ENCODE measurements around the gene OOSP4B. TPM values are rescaled to one million over a fixed set of nuclear protein-coding genes. Genes with fewer than 3 reads are reported as not detected.

The OOSP4B gene
- total and polyA plus RNA-seq, 2 donors (not counting 1 experiment from before 2014, with no cell fraction given): not detected

- Histone ChIP-seq H2AFZ (ENCODE audit: insufficient read depth, low read depth, low read length, poor library complexity, severe bottlenecking) (no peak overlapping the region), H3K4me1 (ENCODE audit: control insufficient read depth in 2 of 2, insufficient read depth in 2 of 2, low read length in 2 of 2) (no peaks in the 10 kb centered on the region), H3K36me3 (replicated peaks in 1 of 2; ENCODE audit: control extremely low read depth in 1 of 2, control insufficient read depth in 1 of 2, extremely low read depth in 1 of 2, insufficient read depth in 2 of 2, low read length in 1 of 2) (no peaks in the 10 kb centered on the region), H3K9ac (ENCODE audit: low read length) (no peak overlapping the region), H3K4me3 (ENCODE audit: control extremely low read depth in 1 of 5, extremely low read depth in 1 of 5, insufficient read depth in 1 of 5, low read depth in 2 of 5, low read length in 4 of 5) (no peak overlapping the region), H4K20me1 (ENCODE audit: control insufficient read depth, insufficient read depth, low read length, poor library complexity, severe bottlenecking) (no peaks in the 10 kb centered on the region), H3K4me2 (replicated peaks; ENCODE audit: low read depth, low read length, poor library complexity, severe bottlenecking) (no peak overlapping the region), H3K27me3 (replicated peaks in 1 of 4; ENCODE audit: control extremely low read depth in 1 of 4, control insufficient read depth in 3 of 4, insufficient read depth in 4 of 4, low read length in 3 of 4) (no peaks in the 10 kb centered on the region), H3K79me2 (ENCODE audit: control insufficient read depth, insufficient read depth, low read length) (no peaks in the 10 kb centered on the region), H3K27ac (ENCODE audit: low read length in 2 of 2) (no peak overlapping the region), H3K9me3 (ENCODE audit: control extremely low read depth in 1 of 3, control insufficient read depth in 2 of 3, insufficient read depth in 1 of 3, low read length in 2 of 3) (peaks cover 0 to 9% (median 3%) of the 10 kb centered on the region in 3 donors)
- H3K4me3 Mint-ChIP-seq: no peak overlapping the region
- no CpG with 5 or more reads among the region's 1 CpG for WGBS (ENCODE audit: insufficient coverage)
- ChIA-PET POLR2A (no interaction called here), CTCF (no interaction called here)
- TF ChIP-seq, protein P1, sequence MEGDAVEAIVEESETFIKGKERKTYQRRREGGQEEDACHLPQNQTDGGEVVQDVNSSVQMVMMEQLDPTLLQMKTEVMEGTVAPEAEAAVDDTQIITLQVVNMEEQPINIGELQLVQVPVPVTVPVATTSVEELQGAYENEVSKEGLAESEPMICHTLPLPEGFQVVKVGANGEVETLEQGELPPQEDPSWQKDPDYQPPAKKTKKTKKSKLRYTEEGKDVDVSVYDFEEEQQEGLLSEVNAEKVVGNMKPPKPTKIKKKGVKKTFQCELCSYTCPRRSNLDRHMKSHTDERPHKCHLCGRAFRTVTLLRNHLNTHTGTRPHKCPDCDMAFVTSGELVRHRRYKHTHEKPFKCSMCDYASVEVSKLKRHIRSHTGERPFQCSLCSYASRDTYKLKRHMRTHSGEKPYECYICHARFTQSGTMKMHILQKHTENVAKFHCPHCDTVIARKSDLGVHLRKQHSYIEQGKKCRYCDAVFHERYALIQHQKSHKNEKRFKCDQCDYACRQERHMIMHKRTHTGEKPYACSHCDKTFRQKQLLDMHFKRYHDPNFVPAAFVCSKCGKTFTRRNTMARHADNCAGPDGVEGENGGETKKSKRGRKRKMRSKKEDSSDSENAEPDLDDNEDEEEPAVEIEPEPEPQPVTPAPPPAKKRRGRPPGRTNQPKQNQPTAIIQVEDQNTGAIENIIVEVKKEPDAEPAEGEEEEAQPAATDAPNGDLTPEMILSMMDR (IDR thresholded peaks at IDR 0.05): no peak
- TF ChIP-seq EZH2 (IDR thresholded peaks at IDR 0.05; ENCODE audit: borderline replicate concordance, insufficient read depth, low read depth, low read length, poor library complexity, severe bottlenecking): no peak
- intact Hi-C loops (cut with micrococcal nuclease): no loop called here
- ATAC-seq (ENCODE audit: low read depth) (no peak), DNase-seq (no peak)
- peaks cover 16% of the 10 kb centered on the region for H3K9me3 Mint-ChIP-seq (ENCODE audit: insufficient read depth)
- H3K4me1 Mint-ChIP-seq: no peaks in the 10 kb centered on the region
- H3K27me3 Mint-ChIP-seq: peaks cover 22% of the 10 kb centered on the region
- no peak overlapping the region for H3K27ac Mint-ChIP-seq
Observed at GRCh38 chr11:59990421-59990820, 26.6 kb upstream of the OOSP4B start.

DNA sequence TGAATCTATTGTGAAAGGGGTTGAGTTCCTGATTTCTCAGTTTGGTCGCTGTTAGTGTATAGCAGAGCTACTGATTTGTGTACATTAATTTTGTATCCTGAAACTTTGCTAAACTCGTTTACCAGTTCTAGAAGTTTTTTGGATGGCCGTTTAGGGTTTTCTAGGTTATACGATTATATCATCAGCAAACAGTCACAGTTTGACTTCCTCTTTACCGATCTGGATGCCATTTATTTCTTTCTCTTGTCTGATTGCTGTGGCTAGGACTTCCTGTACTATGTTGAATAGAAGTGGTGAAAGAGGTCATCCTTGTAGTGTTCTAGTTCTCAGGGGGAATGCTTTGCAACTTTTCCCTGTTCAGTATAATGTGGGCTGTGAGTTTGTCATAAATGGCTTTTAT lies 24.6 kb upstream of the OOSP4B start:
- H3K27ac ChIP-seq (ENCODE audit: low read length in 2 of 2): no peak overlapping the region
- no peaks in the 10 kb centered on the region for H3K4me1 Mint-ChIP-seq
- H2AFZ ChIP-seq (ENCODE audit: insufficient read depth, low read depth, low read length, poor library complexity, severe bottlenecking): no peak overlapping the region
- H3K27ac Mint-ChIP-seq: no peak overlapping the region
- ATAC-seq (ENCODE audit: low read depth): no peak
- no peak overlapping the region for H3K4me2 ChIP-seq (replicated peaks; ENCODE audit: low read depth, low read length, poor library complexity, severe bottlenecking)
- CTCF ChIA-PET: no interaction called here
- peaks cover 0 to 9% (median 3%) of the 10 kb centered on the region in 3 donors for H3K9me3 ChIP-seq (ENCODE audit: control extremely low read depth in 1 of 3, control insufficient read depth in 2 of 3, insufficient read depth in 1 of 3, low read length in 2 of 3)
- H3K4me3 Mint-ChIP-seq: no peak overlapping the region
- no peak overlapping the region for H3K9ac ChIP-seq (ENCODE audit: low read length)
- intact Hi-C loops (cut with micrococcal nuclease): no loop called here
- no peak for TF ChIP-seq EZH2 (IDR thresholded peaks at IDR 0.05; ENCODE audit: borderline replicate concordance, insufficient read depth, low read depth, low read length, poor library complexity, severe bottlenecking)
- TF ChIP-seq, protein P1 (IDR thresholded peaks at IDR 0.05): no peak
- no peaks in the 10 kb centered on the region for H3K36me3 ChIP-seq (replicated peaks in 1 of 2; ENCODE audit: control extremely low read depth in 1 of 2, control insufficient read depth in 1 of 2, extremely low read depth in 1 of 2, insufficient read depth in 2 of 2, low read length in 1 of 2)
- H3K79me2 ChIP-seq (ENCODE audit: control insufficient read depth, insufficient read depth, low read length): no peaks in the 10 kb centered on the region
- no peaks in the 10 kb centered on the region for H3K4me1 ChIP-seq (ENCODE audit: control insufficient read depth in 2 of 2, insufficient read depth in 2 of 2, low read length in 2 of 2)
- peaks cover 22% of the 10 kb centered on the region for H3K27me3 Mint-ChIP-seq
- DNase-seq: no peak
- no peaks in the 10 kb centered on the region for H4K20me1 ChIP-seq (ENCODE audit: control insufficient read depth, insufficient read depth, low read length, poor library complexity, severe bottlenecking)
- peaks cover 16% of the 10 kb centered on the region for H3K9me3 Mint-ChIP-seq (ENCODE audit: insufficient read depth)
- WGBS (ENCODE audit: insufficient coverage): 14% methylated on average over 1 of the region's 5 CpGs
- POLR2A ChIA-PET: no interaction called here
- H3K27me3 ChIP-seq (replicated peaks in 1 of 4; ENCODE audit: control extremely low read depth in 1 of 4, control insufficient read depth in 3 of 4, insufficient read depth in 4 of 4, low read length in 3 of 4): no peaks in the 10 kb centered on the region
- no peak overlapping the region for H3K4me3 ChIP-seq (ENCODE audit: control extremely low read depth in 1 of 5, extremely low read depth in 1 of 5, insufficient read depth in 1 of 5, low read depth in 2 of 5, low read length in 4 of 5)

All from B cell (primary cell).